ENCODE results near the gene PPP1R37.

The PPP1R37 gene

DNA sequence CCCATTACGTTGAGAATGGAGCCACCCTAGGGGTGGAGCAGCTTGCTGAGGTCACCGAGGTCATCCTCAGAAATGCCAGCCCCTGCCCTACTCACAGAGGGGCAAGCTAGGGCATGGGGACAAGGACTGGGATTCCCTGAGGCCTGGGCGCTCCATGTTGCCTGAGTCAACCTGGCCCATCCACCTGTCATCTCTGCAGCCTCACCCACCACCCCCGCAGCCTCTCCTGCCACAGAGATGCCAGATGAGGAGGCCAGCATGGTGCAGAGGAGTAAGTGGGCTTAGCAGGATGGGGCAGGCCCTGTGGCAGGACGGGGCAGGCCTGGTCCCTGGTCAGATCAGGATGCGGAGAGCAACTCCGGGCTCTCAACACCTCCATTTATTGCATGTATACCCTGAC is 58.3 kb downstream of the PPP1R37 start:
- Histone ChIP-seq H3K9me3 (ENCODE audit: low read length) (no peaks in the 10 kb centered on the region), H4K20me1 (ENCODE audit: insufficient read depth, low read length) (no peaks in the 10 kb centered on the region), H3F3A (ENCODE audit: insufficient read depth, low read length) (no peaks in the 10 kb centered on the region), H3K79me2 (ENCODE audit: insufficient read depth, low read length) (no peaks in the 10 kb centered on the region), H3K9me2 (ENCODE audit: low read depth, low read length) (no peaks in the 10 kb centered on the region), H3K27ac (ENCODE audit: low read depth, low read length, poor library complexity, severe bottlenecking) (no peak overlapping the region), H3K9ac (ENCODE audit: low read length) (no peak overlapping the region), H3K4me2 (ENCODE audit: low read length) (no peak overlapping the region), H3K36me3 (ENCODE audit: insufficient read depth, low read length) (peaks cover 2% of the 10 kb centered on the region; the same call in 1 of the 2 replicates), H3K4me3 (ENCODE audit: low read depth, low read length, poor library complexity, severe bottlenecking) (no peak overlapping the region), H3K27me3 (ENCODE audit: insufficient read depth, low read length) (no peaks in the 10 kb centered on the region), H2AFZ (ENCODE audit: low read length) (no peak overlapping the region), H3K4me1 (ENCODE audit: insufficient read depth, low read length, severe bottlenecking) (no peaks in the 10 kb centered on the region)
- TF ChIP-seq CTCF (IDR thresholded peaks at IDR 0.05; ENCODE audit: low read length) (no peak), EZH2 (IDR thresholded peaks at IDR 0.05; ENCODE audit: borderline replicate concordance, low read length) (no peak)

DNA sequence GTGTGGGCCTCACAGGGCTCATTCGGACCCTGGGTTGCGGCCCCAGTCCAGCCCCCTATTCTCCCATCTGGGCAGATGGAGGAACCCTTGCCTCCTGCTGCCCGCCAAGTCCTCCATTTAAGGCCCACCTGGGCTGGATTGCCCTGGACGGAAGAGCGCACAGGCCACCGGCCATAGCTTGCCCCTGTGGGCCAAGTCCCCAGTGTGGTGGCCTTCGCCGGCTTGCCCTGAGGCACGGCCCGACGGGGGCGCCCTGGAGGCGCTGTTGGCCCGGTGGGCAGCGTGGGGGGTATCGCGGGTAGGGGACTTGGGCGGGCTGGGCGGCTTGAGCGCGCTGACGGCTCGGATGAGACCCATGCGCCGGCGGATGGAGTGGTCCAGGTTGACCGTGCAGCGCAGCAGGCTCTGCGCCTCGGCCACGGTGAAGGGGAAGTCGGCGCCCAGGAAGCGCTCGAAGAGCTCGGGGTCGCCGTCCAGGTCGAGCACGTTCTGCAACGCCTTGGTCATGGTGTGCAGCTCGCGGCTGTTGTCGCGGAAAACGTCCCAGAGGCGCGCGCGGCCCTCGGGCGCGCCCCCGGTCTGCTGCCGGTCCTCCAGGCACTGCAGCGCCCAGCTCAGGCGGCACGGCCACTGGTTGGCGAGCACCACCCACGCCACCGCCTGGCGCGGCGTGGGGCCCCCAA is 59.0 kb downstream of the PPP1R37 start:
- no peaks in the 10 kb centered on the region for H3K36me3 ChIP-seq (ENCODE audit: insufficient read depth, low read length)
- H3K9ac ChIP-seq (ENCODE audit: low read length), result no peak overlapping the region
- no peaks in the 10 kb centered on the region for H3K27me3 ChIP-seq (ENCODE audit: insufficient read depth, low read length)
- no peaks in the 10 kb centered on the region for H3K9me2 ChIP-seq (ENCODE audit: low read depth, low read length)
- TF ChIP-seq CTCF (IDR thresholded peaks at IDR 0.05; ENCODE audit: low read length), result no peak
- no peak for TF ChIP-seq EZH2 (IDR thresholded peaks at IDR 0.05; ENCODE audit: borderline replicate concordance, low read length)
- no peaks in the 10 kb centered on the region for H3K79me2 ChIP-seq (ENCODE audit: insufficient read depth, low read length)
- no peak overlapping the region for H2AFZ ChIP-seq (ENCODE audit: low read length)
- H3K9me3 ChIP-seq (ENCODE audit: low read length), result no peaks in the 10 kb centered on the region
- no peaks in the 10 kb centered on the region for H3F3A ChIP-seq (ENCODE audit: insufficient read depth, low read length)
- H4K20me1 ChIP-seq (ENCODE audit: insufficient read depth, low read length), result no peaks in the 10 kb centered on the region
- H3K4me1 ChIP-seq (ENCODE audit: insufficient read depth, low read length, severe bottlenecking), result no peaks in the 10 kb centered on the region
- no peak overlapping the region for H3K4me3 ChIP-seq (ENCODE audit: low read depth, low read length, poor library complexity, severe bottlenecking)
- H3K4me2 ChIP-seq (ENCODE audit: low read length), result no peak overlapping the region
- H3K27ac ChIP-seq (ENCODE audit: low read depth, low read length, poor library complexity, severe bottlenecking), result no peak overlapping the region

DNA sequence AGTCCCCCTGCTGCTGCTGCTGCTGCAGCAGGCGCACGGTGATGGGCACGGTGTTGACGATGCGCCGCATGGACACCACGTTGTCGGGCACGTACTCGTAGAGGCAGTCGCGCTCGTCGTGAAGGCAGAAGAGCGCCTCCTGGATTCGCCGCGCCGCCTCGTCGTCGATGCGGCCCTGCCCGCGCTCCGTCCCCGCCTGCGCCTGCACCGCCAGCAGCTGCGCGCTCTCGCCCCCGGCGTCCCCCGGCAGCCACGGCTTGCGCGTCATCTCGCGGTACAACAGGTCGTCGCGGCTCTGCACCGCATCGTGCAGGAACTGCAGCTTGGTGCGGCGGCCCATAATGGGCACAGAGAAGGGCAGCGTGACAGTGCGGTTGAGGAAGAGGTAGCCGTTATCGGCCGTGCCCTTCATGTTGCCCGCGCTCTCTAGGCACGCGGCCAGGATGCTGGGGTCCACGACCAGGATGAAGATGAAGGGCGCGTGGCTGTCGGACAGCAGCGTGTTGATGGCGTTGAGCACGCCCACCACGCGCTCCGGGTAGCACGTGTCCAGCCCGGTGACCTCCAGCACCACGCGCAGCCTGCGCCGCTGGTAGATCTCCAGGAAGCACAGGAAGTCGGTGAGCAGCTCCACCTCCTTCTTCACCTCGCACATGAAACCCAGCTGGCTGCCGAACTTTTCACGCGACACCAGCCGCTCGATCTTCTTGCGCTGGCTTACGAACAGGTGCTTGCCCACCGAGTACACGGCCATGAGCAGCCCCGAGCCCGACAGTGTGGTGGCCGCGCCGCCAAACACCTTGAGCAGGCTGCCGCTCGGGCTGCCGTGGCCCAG is 59.7 kb downstream of the PPP1R37 start:
- Histone ChIP-seq H3K27ac (ENCODE audit: low read depth, low read length, poor library complexity, severe bottlenecking) (no peak overlapping the region), H3K9me2 (ENCODE audit: low read depth, low read length) (no peaks in the 10 kb centered on the region), H3K27me3 (ENCODE audit: insufficient read depth, low read length) (no peaks in the 10 kb centered on the region), H3K4me1 (ENCODE audit: insufficient read depth, low read length, severe bottlenecking) (no peaks in the 10 kb centered on the region), H3K36me3 (ENCODE audit: insufficient read depth, low read length) (no peaks in the 10 kb centered on the region), H3K9me3 (ENCODE audit: low read length) (no peaks in the 10 kb centered on the region), H3K4me3 (ENCODE audit: low read depth, low read length, poor library complexity, severe bottlenecking) (no peak overlapping the region), H3K9ac (ENCODE audit: low read length) (no peak overlapping the region), H3K79me2 (ENCODE audit: insufficient read depth, low read length) (no peaks in the 10 kb centered on the region), H4K20me1 (ENCODE audit: insufficient read depth, low read length) (no peaks in the 10 kb centered on the region), H3F3A (ENCODE audit: insufficient read depth, low read length) (no peaks in the 10 kb centered on the region), H3K4me2 (ENCODE audit: low read length) (no peak overlapping the region), H2AFZ (ENCODE audit: low read length) (no peak overlapping the region)
- TF ChIP-seq CTCF (IDR thresholded peaks at IDR 0.05; ENCODE audit: low read length) (no peak), EZH2 (IDR thresholded peaks at IDR 0.05; ENCODE audit: borderline replicate concordance, low read length) (no peak)

All from OCI-LY1 (cell line).